HG03457 (cell line): Measurements from ENCODE around the gene ZBED2.

Experiments
- ATAC-seq: cut with Tn5 transposase; IDR thresholded peaks from one replicate; pipeline ENCODE4 v1.9.1; 2021; ENCODE audit warnings: moderate number of reproducible peaks; ENCODE audit not compliant: unreplicated experiment

The ZBED2 gene

DNA sequence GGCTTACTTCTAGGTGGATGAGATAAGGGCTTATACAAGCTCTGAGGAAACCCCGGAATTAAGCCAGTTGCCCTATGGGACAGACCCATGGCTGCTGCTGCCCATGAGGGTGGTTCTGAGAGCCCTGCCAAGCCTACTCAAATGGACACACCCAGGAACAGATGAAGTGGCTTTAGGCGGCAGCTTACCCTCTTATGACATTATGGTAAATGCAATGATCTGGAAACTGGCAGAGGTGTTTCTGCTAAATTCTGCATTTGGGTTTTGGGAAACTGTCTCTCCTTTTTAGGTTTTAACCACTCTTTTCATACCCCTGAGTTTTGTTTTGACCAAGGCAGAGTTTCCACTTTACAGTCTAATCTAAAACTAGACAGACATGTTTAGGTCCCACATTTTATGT lies 9.0 kb upstream of the ZBED2 start:
- ATAC-seq = no peak

DNA sequence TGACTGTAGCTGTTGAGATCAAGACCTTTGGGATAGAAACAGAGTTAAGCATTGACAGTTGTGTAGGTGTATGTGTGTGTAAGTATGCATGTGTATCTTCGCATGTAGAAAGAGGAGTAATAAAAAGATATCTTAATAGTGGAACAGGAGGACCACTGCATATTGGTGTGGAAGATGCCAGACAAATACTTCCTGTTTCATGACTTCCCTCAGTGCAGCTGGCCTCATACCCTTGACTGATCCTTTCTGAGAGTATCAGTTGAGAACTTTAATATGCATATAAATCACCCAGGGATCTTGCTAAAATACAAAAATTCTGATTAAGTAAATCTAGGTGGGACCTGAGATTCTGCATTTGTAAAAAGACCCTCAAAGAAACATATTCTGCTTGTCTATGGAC lies 8.5 kb upstream of the ZBED2 start:
- no peak for ATAC-seq

DNA sequence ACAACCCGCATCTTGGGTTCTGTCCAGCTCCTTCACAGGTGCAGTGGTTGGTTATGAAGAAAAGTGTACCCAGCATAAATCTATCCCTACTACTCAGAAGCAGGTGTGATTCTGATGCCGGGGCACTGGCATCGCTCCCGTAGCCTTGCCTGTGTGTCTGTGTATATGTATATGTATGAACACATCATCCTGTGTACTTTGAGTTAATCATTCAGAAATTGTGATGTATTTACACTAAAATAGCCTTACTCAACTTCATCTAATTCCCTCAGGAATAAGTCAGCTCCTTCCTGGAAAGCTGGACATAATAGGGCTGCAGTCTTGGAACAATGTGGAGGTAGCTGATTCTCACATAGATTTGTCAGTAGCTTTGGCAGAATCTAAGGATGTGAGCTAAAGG lies 6.7 kb upstream of the ZBED2 start:
- ATAC-seq = no peak

DNA sequence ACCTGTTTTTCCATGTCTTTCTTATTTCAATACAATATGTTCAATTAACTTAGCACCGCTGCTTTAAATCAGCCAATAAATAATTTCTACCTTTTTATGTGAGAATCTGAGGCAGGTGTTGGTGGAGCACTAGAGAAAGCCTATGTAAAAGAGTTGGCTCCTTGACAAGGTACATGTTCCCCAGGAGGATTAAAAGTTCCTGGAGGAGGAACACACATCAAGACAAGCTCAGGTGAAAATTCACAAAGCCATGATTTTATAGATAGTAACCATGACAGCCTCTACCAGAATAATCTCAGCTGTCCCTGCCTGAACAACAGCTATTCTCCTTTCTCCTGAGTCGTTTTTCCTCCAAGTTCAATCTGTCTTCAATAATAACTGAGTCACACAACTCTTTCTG lies 3.4 kb upstream of the ZBED2 start:
- ATAC-seq = no peak

DNA sequence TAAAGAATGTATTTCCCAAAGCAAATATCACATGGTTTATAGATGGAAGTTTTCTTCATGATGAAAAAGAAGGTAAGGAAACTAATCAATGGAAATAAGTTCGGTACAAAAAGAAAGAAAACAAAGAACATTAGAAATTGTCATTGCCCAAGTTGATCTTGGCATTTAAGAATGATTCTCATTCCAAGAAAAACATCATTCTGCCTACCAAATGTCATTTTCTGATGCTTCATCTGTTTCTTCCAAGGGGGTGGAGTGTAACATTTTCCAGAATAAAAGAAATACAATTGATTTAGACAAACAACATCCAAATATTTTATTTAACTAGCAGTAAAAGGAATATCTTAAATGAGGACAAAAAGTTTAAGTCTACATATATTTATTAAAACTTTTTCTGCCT lies 3.0 kb upstream of the ZBED2 start:
- no peak for ATAC-seq

DNA sequence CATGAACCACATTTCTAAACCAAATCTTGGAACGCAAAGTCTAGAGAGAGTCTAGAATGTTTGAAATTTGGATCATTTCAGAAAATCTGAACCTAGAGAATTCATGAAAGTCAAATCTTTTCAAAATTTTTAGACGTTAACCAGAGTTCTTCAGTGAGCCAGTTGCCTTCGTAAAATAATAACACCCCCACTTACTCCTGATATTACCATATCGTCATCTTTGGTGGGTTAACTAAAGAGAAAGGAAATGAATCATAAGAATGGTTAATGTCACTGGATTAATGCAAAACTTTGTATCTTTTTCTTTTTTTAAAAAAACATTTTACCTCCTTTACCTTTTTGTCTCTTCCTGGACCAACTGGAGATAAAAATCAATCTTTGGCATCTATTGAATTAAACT lies 1.2 kb upstream of the ZBED2 start:
- ATAC-seq = no peak

DNA sequence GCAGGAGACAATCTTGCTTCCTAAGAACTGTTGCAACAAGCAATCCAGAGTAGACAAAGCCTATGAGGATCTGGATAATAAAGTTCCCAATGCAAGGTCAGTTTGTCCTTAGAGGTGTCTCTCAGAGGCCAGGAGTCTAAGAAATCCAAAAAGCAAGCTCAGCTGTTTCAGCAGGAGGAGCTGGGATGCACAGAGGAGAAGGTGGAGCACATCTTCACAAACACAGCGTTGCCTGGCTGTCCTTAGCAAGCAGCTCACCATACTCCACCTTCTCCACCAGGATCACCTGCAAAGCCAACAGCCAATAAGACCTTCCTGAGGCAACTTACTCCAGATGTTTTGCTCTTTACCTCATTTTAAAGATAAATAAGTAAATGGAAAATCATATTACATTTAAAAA lies 365 bp downstream of the ZBED2 start:
- ATAC-seq = no peak

DNA sequence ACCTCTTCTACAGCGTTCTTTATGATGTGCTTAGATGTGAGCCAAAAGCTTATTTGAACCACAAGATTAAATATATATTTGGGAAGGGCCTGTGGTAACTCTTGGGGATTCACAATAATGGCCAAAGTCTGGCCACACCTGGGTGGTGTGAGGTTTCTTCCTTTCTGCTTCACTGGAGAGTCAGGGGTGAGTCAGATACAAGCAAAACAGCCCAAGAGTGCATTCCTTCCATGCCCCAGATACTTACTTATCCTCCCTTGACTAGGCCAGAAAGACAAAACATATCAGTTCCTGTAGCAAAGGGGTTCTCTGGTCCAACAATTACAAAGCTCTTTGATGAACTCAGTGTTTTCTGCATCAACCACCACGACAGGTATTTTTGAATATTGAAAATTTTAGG lies 941 bp downstream of the ZBED2 start:
- ATAC-seq = peak; percentile 62

DNA sequence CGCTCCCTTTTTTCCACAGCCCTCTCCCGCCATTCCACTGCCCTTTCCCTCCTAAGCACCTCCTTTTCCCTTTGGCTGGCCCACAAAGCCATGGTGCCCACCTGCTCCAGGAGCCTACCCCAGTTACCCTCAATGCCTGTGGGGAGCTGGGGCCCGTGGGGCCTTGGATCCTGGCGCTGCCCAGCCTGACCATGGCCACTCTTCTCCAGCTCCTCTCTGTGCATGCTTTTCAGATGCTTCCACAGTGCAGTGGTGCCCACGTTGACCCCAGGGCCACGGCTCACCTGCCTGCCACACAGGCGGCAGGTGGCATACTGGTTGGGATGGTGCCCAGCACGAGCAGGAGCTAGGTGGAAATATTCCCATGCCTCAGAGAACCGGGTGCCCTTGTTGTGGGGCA lies 1.5 kb downstream of the ZBED2 start:
- ATAC-seq = no peak

DNA sequence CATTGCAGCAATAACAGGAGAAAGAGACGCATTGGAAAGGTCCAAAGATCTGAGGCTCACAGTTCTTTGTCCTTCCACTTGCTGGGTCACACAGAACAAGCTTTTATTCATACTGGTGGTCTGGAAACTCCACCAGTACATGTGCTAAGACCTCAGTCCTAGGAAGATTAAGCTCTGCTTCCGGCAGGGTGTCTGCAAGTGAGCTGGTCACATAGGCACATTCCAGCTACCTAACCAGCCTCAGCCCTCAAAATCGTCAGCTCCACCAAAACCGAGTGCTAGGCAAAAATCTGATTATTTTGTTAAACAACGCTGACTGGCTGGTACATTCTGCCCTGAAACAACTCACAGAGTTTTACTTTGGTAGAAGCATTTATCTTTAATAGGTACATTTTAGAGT lies 2.2 kb downstream of the ZBED2 start:
- no peak for ATAC-seq

DNA sequence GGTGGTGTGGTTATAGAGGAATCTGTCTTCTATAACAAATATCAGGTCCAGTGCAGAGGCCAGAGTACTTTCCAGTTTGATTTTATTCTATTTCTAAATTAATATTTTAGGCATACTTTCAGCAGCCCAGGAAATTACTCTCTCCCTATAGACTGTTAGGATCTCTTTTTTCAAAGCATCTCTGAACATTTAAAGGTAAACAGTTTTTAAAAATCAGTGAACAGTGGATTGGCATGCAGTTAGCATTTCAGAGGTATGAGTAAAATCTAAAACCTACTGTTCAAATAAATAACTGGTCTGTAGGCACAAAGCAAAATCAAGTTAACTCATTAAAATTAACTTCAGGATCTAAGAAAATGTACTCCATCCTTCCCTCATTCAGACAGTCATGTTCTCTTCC lies 3.0 kb downstream of the ZBED2 start:
- ATAC-seq = no peak

DNA sequence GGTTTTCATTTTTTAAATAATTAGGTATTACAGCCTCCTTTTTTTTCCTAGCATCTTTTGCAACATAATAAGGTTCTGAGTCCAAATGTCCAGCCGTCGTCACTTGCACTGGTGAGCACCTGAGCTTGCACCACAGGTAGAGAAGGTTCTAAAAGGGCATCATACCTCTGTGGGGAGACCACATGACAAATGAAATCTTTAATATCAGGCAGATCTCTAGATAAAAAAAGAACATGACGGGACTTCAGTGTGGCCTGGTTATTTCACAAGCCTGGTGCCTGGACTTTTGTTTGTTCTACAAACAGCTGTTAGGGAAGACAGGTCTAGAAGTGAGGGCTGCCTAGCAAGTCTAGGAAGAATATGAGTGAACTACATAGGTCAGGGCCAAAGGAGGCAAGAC lies 3.6 kb downstream of the ZBED2 start:
- ATAC-seq = no peak

DNA sequence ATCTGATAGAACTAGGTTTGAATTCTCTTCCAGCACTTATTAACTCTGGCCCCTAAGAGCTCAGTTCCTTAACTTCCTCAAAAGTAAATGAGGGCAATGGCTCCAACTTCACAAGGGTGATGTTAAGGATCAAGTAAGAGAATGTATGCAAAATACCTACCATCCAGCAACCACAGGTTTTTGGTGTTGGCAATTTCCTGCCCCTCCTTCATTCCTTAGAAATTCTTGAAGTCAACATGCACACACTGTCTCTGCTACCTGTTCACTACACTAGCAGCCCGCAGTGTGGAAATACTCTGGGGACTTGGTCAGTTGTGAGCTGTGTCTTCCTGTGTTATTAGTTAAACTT lies 5.0 kb downstream of the ZBED2 start:
- ATAC-seq = no peak

DNA sequence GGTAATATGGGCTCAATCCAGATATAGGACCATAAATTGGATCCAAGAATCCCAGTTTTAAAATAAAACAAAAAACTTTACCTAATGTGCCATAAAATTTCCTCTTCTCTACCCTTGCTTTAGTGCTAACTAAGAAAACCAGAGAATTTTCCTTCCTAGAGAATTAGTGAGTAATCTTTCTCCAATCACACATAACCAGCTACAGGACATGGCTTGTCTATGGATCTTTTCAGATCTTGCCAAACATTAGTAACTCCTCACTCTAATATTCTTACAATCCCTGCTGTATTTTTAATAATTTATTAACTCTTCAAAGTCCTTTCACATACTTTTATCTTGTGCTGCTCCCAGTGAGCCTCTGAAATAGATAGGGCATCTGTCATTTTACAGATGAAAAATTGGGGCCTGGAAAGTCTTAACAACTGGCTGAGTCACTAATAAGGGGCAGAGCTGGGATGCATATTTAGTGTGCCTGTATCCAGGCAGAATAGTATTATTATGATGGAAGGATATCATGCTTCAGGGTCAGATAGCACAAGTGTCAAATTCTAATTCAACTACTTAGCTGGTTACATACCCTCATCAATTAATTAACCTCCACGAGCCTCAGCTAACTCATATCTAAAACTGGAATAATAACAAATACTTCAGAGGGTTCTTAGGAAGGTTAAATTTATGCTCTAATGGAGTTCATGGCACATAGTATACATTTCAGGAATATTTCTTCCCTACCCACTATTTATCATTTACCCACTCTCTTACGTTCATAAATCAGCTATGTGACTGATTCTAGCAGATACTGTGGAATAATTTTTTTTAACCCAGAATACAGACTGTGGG lies 5.6 kb downstream of the ZBED2 start:
- no peak for ATAC-seq

DNA sequence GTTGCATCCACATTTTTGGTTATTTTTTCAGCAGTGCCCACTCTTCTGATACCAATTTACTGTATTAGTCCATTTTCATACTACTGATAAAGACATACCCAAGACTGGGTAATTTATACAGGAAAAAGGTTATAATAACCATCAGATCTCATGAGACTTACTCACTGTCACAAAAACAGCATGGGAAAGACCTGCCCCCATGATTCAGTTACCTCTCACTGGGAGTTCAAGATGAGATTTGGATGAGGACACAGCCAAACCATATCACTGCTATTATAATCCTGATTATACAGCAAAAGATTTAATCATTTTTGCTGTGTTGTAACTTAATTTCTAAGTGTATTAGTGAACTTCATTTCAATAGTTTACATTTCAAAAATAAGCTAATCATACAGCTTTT lies 6.6 kb downstream of the ZBED2 start:
- ATAC-seq = no peak

DNA sequence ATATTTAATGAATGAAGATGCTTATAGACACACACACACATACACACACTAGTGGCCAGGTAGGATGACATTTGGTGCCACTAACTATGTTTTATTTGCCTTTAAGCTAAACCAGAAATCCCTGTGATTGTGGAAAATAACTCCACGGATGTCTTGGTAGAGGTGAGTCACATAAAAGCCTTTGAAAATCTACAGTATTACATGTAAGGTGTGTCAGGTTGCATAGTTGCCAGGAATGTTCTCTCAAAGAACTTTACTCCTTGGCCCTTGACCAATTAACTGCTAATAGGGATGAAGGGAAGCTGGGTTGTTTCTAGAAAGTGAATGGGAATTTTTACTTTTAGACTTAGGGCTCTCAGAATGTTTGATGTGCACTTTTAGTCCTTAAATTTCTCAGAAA lies 9.9 kb downstream of the ZBED2 start:
- no peak for ATAC-seq

DNA sequence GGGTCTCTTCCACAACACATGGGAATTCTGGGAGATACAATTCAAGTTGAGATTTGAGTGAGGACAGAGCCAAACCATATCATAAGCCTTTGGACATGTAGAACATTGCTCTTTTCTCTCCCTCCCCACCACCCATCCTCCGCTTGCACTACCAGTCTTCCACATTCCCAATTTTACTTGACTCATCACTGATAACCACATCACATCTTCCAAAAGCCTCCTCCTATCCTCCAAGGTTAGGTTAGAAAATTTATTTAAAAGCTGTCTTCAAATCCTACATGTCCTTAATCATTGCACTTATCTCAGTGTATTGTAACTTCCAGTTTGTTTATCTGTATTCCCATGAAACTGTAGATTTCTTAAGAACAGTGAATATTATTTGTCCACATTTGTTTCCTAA lies 10.4 kb downstream of the ZBED2 start:
- ATAC-seq = no peak

DNA sequence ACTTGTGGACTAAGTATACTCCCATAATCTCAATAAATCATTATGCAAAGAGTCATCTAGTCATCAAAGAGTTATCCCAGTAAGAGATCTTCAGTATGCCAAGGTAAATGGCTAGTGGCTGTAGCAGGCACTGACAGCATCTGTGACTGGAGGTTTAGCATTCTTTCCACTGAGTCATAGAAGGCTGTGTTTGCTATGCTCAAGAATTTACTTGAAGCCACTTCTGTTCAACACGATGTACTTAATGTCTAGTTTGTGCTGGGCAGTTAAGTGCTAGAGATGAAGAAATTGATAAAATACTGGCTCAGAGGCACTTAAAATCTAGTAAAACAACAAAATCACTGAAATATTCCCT lies 13.0 kb downstream of the ZBED2 start:
- ATAC-seq = no peak

DNA sequence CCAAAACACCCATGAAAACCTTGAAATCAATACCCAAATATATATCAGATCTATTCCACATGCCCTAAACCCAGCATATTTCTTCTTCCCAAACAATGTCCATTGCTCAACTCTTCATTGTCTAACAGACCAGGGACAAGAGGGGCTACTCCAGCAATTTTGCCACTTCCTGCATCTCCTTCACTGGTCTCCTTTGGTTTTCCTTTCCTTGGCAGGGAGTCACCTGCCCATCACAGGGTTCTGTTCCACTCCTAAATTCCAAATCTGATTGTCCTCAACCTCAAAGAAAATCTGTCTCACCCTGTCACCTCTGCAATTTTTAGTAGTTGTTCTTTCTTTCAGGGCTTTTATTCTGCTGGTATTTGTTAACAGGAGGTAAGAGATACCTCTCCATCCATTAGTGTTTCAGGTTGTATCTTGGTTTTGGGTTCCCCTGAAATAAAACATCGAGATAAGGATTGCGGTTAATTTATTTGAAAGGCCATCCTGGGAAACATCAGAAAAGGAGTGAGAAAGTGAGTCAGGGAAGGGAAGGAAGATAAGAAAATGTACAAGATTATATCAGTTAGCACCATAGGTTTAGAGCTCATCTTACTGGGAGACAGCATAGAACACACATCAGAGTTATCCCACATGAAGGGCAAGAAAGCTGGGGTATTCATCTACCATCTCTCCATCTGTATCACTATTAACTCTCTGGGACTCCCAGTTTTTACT lies 13.6 kb downstream of the ZBED2 start:
- no peak for ATAC-seq

DNA sequence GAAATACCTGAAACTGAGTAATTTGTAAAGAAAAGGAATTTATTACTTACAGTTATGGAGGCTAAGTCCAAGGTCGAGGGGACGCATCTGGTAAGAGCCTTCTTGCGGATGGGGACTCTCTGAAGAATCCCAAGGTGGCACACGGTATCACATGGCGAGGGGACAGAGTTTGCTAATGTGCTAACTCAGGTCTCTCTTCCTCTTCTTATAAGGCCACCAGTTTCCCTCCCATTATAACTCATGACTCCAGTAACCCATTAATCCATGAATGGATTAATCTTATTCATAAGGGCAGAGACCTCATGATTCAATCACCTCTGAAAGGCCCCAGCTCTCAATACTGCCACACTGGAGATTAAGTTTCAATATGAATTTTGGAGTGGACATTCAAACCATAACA lies 15.7 kb downstream of the ZBED2 start:
- ATAC-seq = no peak

DNA sequence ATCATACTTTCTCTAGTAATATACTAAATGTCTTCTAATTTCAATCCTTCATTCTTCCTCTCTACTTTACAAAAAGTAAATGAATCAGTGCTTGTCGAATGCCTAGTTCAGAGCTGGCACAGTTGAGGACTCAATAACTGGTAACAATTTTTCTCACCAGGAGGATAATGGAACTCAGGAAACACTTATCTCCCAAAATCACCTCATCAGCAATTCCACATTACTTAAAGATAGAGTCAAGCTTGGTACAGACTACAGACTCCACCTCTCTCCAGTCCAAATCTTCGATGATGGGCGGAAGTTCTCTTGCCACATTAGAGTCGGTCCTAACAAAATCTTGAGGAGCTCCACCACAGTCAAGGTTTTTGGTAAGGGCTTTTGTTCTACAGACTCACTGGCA lies 16.3 kb downstream of the ZBED2 start:
- no peak for ATAC-seq

DNA sequence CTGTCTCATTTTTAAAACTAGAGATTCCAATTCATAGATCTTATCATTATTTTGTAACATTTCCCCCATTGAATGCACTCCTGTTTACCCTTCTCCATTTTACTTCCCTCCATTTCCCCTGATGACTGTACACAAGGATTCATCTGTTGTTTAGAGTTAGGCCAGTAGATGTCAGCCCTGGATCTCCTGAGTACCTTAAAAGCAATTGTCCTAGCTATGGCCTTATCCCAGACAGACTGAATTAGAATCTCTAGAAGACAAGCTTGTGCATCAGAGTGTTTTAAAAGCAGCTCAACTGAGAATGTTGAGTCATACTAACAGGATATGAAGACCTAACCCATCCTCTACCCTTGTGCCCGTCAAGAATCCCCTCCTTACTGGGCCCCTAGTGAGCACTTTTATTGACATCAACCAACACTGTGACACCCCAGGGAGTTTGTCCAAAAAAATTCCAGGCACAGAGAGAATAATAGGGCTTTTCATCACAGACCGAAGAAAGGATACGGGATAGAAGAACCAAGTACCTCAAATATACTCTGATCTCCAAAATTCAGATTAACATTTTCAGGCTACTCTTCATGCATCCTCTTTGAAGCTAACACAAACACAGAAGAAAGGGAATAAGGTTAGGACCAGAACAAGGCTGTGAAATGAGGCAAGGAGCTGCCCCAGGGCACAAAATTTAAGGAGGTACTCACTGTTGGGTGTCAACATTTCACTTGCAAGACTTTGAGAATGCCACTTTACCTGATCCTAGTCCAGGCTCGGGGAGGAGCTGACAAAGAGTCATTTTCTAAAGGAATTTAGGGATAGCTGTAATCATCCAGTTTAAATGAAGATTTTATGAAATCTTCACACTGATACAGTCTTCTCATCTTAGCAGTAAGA lies 17.1 kb downstream of the ZBED2 start:
- peak; percentile 91 for ATAC-seq
